Measurements from ENCODE around the gene DGKE.

The DGKE gene

GRCh38 chr17:56887552-56888467 lies 53.9 kb downstream of the DGKE start:
- DNase-seq (ENCODE audit: low read depth in 2 of 3, low spot score in 1 of 3) = no peak

GRCh38 chr17:56890390-56890789 lies 56.4 kb downstream of the DGKE start:
- no peak for DNase-seq (ENCODE audit: low read depth in 2 of 3, low spot score in 1 of 3)

GRCh38 chr17:56890906-56891674 lies 57.1 kb downstream of the DGKE start:
- DNase-seq (ENCODE audit: low read depth in 2 of 3, low spot score in 1 of 3) = no peak

- DNase-seq (ENCODE audit: low read depth in 2 of 3, low spot score in 1 of 3) = peak; percentile 25 to 37 (median 30)
These were observed 57.8 kb downstream of the DGKE start for GRCh38 chr17:56891751-56892150.

GRCh38 chr17:56892333-56892732 lies 58.4 kb downstream of the DGKE start:
- DNase-seq (ENCODE audit: low read depth in 2 of 3, low spot score in 1 of 3) = no peak

GRCh38 chr17:56893503-56893902 lies 59.6 kb downstream of the DGKE start:
- no peak for DNase-seq (ENCODE audit: low read depth in 2 of 3, low spot score in 1 of 3)

- no peak for DNase-seq (ENCODE audit: low read depth in 2 of 3, low spot score in 1 of 3)
These were observed 61.0 kb downstream of the DGKE start for GRCh38 chr17:56894859-56895455.

GRCh38 chr17:56896217-56896967 lies 62.4 kb downstream of the DGKE start:
- no peak for DNase-seq (ENCODE audit: low read depth in 2 of 3, low spot score in 1 of 3)

- no peak for DNase-seq (ENCODE audit: low read depth in 2 of 3, low spot score in 1 of 3)
These were observed 63.0 kb downstream of the DGKE start for GRCh38 chr17:56896968-56897359.

- no peak for DNase-seq (ENCODE audit: low read depth in 2 of 3, low spot score in 1 of 3)
These were observed 63.9 kb downstream of the DGKE start for GRCh38 chr17:56897646-56898424.

GRCh38 chr17:56898874-56899273 lies 64.9 kb downstream of the DGKE start:
- no peak for DNase-seq (ENCODE audit: low read depth in 2 of 3, low spot score in 1 of 3)

GRCh38 chr17:56899403-56899802 lies 65.5 kb downstream of the DGKE start:
- no peak for DNase-seq (ENCODE audit: low read depth in 2 of 3, low spot score in 1 of 3)

GRCh38 chr17:56902348-56902747 lies 68.4 kb downstream of the DGKE start:
- no peak for DNase-seq (ENCODE audit: low read depth in 2 of 3, low spot score in 1 of 3)

- no peak for DNase-seq (ENCODE audit: low read depth in 2 of 3, low spot score in 1 of 3)
These were observed 69.6 kb downstream of the DGKE start for GRCh38 chr17:56903560-56903959.

GRCh38 chr17:56908001-56908542 lies 74.1 kb downstream of the DGKE start:
- DNase-seq (ENCODE audit: low read depth in 2 of 3, low spot score in 1 of 3) = no peak

- DNase-seq (ENCODE audit: low read depth in 2 of 3, low spot score in 1 of 3) = no peak
These were observed 76.0 kb downstream of the DGKE start for GRCh38 chr17:56909742-56910508.

- DNase-seq (ENCODE audit: low read depth in 2 of 3, low spot score in 1 of 3) = no peak
These were observed 76.7 kb downstream of the DGKE start for GRCh38 chr17:56910509-56911235.

GRCh38 chr17:56912105-56912999 lies 78.4 kb downstream of the DGKE start:
- no peak for DNase-seq (ENCODE audit: low read depth in 2 of 3, low spot score in 1 of 3)
